Thyroid gland (tissue), 4 donors: ENCODE data around the gene ZNF772. TPM values are rescaled to one million over a fixed set of nuclear protein-coding genes. Genes with fewer than 3 reads are reported as not detected.

Experiments
- DNase-seq, 2 donors: peaks; one replicate each; pipeline ENCODE4 v3.0.0-alpha.2; 2019
- H3K27ac ChIP-seq, 3 donors: fragments of 200-600 bp; sonication (generic); 1 replicate in 2 of 3; 2 replicates in 1 of 3; pipeline ENCODE4 v1.5.1; 2016 to 2019; ENCODE audit warnings: mild to moderate bottlenecking in 1 of 3, moderate library complexity in 1 of 3
- H3K27me3 ChIP-seq: fragments of 200-600 bp; sonication (generic); one replicate; pipeline ENCODE4 v1.5.1; 2019
- H3K36me3 ChIP-seq, 2 donors: fragments of 200-600 bp; sonication (generic); one replicate each; pipeline ENCODE4 v1.5.1; 2016 to 2019
- H3K4me1 ChIP-seq, 2 donors: fragments of 200-600 bp; sonication (generic); one replicate each; pipeline ENCODE4 v1.5.1; 2017 to 2019
- H3K4me3 ChIP-seq, 3 donors: fragments of 200-600 bp; sonication (generic); replicated peaks in 1 of 3; 1 replicate in 2 of 3; 2 replicates in 1 of 3; pipeline ENCODE4 v1.5.1; 2016; ENCODE audit warnings: mild to moderate bottlenecking in 1 of 3
- H3K9me3 ChIP-seq: fragments of 200-600 bp; sonication (generic); one replicate; pipeline ENCODE4 v1.5.1; 2017
- POLR2A ChIP-seq, 2 donors: fragments of 450-650 bp; IDR thresholded peaks; one replicate each; pipeline ENCODE4 v1.6.1; 2017; ENCODE audit warnings: antibody characterized with exemption in 2 of 2, mild to moderate bottlenecking in 2 of 2, moderate library complexity in 1 of 2
- WGBS, 2 donors: methylation state at CpG; one replicate each; pipeline ENCODE4 v1.1.5; 2017; 5-methylcytosine and 5-hydroxymethylcytosine counted together
- intact Hi-C: fragments of 100-400 bp; cut with DNase I; formaldehyde crosslinking; loops from one replicate; pipeline ENCODE4 v1.15.1; 2023
- total RNA-seq, 4 donors: library from RNA; depleted of rRNA; stranded (reverse); fragments of >200 nt; gene quantifications; one replicate each; pipeline ENCODE4 v1.2.3, GENCODE V29; 2016
- TF ChIP-seq, protein P1 (sequence below), 6 experiments: fragments of 200-600 bp in 3 of 6; fragments of 450-650 bp in 3 of 6; sonication (generic) in 3 of 6; IDR thresholded peaks; one replicate each; pipeline ENCODE4 v1.5.1; 2016 to 2019; ENCODE audit warnings: antibody characterized with exemption in 6 of 6, mild to moderate bottlenecking in 2 of 6, inconsistent platforms in 1 of 6, moderate library complexity in 1 of 6

Gene ZNF772
- total RNA-seq, 4 donors from 2014 or later = 30.9 to 46.2 (median 41.0) TPM

DNA sequence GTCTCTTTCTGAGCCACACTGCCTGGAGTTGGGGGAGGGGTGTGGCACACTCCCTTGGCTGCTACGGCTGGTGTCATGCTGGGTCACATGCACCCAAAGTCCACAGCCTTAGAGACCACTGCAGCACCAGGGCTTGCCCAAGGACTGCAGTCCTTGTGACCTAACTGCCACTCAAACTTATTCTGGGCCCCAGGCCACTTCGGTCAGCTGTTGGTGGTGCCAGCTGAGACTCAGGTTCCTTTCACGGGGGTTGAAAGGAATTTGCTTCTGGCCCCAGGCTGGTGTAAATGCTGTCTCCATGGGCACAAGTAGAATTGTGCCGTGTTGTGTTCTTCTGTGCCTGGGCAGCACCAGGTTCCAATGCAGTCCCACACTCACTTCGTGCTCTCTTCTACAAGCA lies 10.9 kb downstream of the ZNF772 start:
- Histone ChIP-seq H3K27ac (no peak overlapping the region), H3K9me3 (no peaks in the 10 kb centered on the region), H3K4me3 (no peak overlapping the region), H3K27me3 (no peaks in the 10 kb centered on the region), H3K36me3 (peaks cover 0 to 5% of the 10 kb centered on the region in 2 donors), H3K4me1 (no peaks in the 10 kb centered on the region)
- TF ChIP-seq, protein P1, sequence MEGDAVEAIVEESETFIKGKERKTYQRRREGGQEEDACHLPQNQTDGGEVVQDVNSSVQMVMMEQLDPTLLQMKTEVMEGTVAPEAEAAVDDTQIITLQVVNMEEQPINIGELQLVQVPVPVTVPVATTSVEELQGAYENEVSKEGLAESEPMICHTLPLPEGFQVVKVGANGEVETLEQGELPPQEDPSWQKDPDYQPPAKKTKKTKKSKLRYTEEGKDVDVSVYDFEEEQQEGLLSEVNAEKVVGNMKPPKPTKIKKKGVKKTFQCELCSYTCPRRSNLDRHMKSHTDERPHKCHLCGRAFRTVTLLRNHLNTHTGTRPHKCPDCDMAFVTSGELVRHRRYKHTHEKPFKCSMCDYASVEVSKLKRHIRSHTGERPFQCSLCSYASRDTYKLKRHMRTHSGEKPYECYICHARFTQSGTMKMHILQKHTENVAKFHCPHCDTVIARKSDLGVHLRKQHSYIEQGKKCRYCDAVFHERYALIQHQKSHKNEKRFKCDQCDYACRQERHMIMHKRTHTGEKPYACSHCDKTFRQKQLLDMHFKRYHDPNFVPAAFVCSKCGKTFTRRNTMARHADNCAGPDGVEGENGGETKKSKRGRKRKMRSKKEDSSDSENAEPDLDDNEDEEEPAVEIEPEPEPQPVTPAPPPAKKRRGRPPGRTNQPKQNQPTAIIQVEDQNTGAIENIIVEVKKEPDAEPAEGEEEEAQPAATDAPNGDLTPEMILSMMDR (IDR thresholded peaks at IDR 0.05) = no peak
- TF ChIP-seq POLR2A (IDR thresholded peaks at IDR 0.05) = no peak
- intact Hi-C loops = no loop called here
- WGBS, 2 donors = 97 to 98% methylated on average over 4 to 5 of the region's 5 CpGs
- no peak for DNase-seq

DNA sequence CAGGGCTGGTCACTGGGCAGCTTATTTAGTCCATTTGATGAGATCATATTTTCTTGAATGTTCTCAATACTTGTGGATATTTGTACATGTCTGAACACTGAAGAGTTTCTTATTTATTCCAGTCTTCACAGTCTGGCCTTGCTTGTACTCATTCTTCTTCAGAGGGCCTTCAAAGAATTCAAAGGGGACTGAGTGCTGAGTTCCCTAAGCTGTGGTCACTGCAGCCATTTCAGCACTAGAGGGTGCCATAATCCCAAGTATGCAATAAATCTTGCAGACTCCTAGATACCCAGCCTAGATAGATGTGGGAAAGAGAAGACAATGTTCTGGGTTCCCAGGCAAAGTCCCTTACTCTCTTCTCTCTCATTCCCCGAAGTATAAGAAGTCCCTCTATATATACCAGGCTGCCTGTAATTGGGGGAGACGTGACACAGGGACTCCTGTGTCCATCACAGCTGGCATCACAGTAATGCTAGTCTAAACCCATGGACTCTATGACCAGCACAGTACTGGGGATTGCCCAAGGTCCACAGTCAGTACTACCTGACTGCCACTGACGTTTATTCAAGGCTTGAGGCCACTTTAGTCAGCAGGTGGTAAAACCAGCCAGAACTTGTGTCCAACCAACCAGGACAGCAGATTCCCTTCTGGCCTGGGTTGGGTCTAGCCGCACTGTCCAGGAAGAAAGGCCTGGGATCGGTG lies 11.5 kb downstream of the ZNF772 start:
- 95% methylated on average over 5 of the region's 5 CpGs for WGBS, 2 donors
- Histone ChIP-seq H3K4me1 (no peaks in the 10 kb centered on the region), H3K9me3 (no peaks in the 10 kb centered on the region), H3K27ac (no peak overlapping the region), H3K36me3 (peaks cover 0 to 5% of the 10 kb centered on the region in 2 donors), H3K27me3 (no peaks in the 10 kb centered on the region), H3K4me3 (no peak overlapping the region)
- intact Hi-C loops = no loop called here
- no peak for DNase-seq
- TF ChIP-seq, protein P1 (IDR thresholded peaks at IDR 0.05) = no peak
- no peak for TF ChIP-seq POLR2A (IDR thresholded peaks at IDR 0.05)

DNA sequence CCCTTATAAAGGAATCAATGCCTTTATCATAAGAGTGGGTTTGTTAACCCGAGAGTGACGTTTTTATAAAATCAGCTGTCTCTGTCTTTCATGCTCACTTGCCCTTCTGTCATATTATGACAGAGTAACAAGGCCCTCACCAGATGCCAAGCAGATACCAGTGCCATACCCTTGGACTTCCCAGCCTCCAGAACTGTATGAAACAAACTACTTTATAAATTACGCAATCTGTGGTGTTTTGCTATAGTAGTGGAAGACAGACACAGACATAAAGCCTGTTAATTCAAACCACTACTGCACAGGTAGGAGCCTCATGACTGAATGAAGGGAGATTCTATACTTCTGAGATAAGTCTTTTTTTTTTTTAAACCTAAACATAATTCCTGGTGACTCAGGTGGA lies 25.1 kb downstream of the ZNF772 start:
- intact Hi-C loops = no loop called here
- Histone ChIP-seq H3K27ac (no peak overlapping the region), H3K36me3 (no peaks in the 10 kb centered on the region), H3K4me3 (no peak overlapping the region), H3K27me3 (no peaks in the 10 kb centered on the region), H3K9me3 (no peaks in the 10 kb centered on the region), H3K4me1 (no peaks in the 10 kb centered on the region)
- 92 to 96% methylated on average over 3 of the region's 3 CpGs for WGBS, 2 donors
- no peak for TF ChIP-seq POLR2A (IDR thresholded peaks at IDR 0.05)
- TF ChIP-seq, protein P1 (IDR thresholded peaks at IDR 0.05) = no peak
- DNase-seq = no peak

DNA sequence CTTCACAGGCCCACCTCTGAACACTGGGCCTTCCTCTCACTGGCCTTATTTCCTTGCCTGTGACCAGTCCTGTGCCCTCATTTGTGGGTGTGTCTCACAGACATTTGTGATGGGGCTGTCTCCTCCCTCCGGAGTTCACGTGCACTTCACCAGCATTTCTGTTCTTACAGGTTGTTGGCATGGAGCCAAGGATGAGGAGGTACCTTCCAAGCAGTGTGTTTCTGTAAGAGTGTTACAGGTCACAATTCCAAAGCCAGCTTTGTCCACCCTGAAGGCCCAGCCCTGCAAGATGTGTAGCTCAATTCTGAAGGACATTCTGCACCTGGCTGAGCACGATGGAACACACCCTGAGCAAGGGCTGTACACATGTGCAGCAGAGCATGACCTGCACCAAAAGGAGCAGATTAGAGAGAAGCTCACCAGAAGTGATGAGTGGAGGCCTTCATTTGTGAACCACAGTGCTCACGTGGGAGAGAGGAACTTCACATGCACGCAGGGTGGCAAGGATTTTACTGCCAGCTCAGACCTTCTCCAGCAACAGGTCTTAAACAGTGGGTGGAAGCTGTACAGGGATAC lies 34.2 kb downstream of the ZNF772 start:
- H3K36me3 ChIP-seq = peaks cover 0 to 4% of the 10 kb centered on the region in 2 donors
- no peak overlapping the region for H3K27ac ChIP-seq
- intact Hi-C loops = no loop called here
- H3K27me3 ChIP-seq = no peaks in the 10 kb centered on the region
- DNase-seq = peak; percentile 6 to 7
- 30 to 36% methylated on average over 4 to 5 of the region's 5 CpGs for WGBS, 2 donors
- TF ChIP-seq, protein P1 (IDR thresholded peaks at IDR 0.05) = no peak
- no peak for TF ChIP-seq POLR2A (IDR thresholded peaks at IDR 0.05)
- H3K9me3 ChIP-seq = no peaks in the 10 kb centered on the region
- no peak overlapping the region for H3K4me3 ChIP-seq
- H3K4me1 ChIP-seq = peaks cover 0 to 7% of the 10 kb centered on the region in 2 donors
